ENCODE data around the gene TSHZ3.

DNA sequence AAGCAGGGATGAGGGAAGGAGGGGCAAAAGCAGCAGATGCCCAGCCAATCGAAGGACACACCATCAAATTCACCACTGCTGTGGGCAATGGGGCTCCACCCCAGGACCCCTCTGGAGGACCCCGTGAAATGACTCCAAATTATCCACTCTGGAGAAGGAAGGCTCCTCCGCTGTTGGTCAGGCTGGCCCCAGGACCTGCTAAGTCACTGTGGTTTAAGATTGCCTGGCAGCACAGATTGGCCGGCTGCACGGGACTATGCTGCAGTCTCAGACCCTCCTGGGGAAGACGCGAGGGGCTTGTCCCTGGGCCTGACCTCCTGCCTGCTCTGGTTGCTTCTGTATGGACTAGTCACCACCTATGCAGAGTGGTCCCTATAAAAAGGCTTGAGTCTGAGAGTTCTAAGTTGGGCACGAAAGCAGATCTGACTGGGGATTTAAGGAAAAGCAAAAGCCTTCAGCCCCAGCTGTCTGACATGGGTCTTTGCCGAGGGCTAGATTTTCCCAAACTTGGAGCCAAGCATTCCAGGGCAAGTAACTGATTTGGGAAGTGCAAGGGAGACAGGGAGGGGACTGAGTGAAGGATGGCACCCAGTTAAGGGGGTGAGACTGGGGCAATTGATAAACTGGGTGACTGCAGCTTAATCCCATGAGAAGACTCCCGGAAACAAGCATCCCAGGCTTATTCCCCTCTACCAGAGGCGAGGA is 91.7 kb downstream of the TSHZ3 start:
- TF ChIP-seq SNRNP70 (IDR thresholded peaks at IDR 0.05; ENCODE audit: low read depth, low read length) (no peak), FOXP1 (IDR thresholded peaks at IDR 0.05) (no peak), FOXP1 (CRISPR knock-in tag; IDR thresholded peaks at IDR 0.05) (no peak)

All from HepG2 (cell line).